ENCODE data around the gene CNPY4. TPM values are rescaled to one million over a fixed set of nuclear protein-coding genes. Genes with fewer than 3 reads are reported as not detected.

The CNPY4 gene
- total and polyA plus RNA-seq, 2 donors = 19.0 to 27.9 TPM

GRCh38 chr7:100079024-100079560, 40.3 kb upstream of the CNPY4 start:
- no peak overlapping the region for H3K4me3 ChIP-seq (ENCODE audit: low read length in 2 of 2)
- 97% methylated on average over 7 of the region's 7 CpGs for WGBS
- H3K36me3 ChIP-seq (ENCODE audit: control insufficient read depth in 2 of 2, insufficient read depth in 2 of 2, low read length in 1 of 2) = peaks cover 30 to 53% of the 10 kb centered on the region in 2 donors
- H3K9me3 ChIP-seq (ENCODE audit: control insufficient read depth in 2 of 2, insufficient read depth in 1 of 2, low read length in 1 of 2) = peaks cover 0 to 2% of the 10 kb centered on the region in 2 donors
- peaks cover 11 to 19% of the 10 kb centered on the region in 2 donors for H3K4me1 ChIP-seq (ENCODE audit: control insufficient read depth in 2 of 2, insufficient read depth in 2 of 2, low read length in 2 of 2)
- no peak overlapping the region for H3K27ac ChIP-seq (ENCODE audit: low read depth in 1 of 2, low read length in 1 of 2)
- DNase-seq (ENCODE audit: low read depth in 6 of 9, low spot score in 9 of 9) = no peak
- H3K27me3 ChIP-seq (ENCODE audit: control insufficient read depth in 2 of 2, insufficient read depth in 1 of 2, low read length in 1 of 2) = peaks cover 4 to 23% of the 10 kb centered on the region in 2 donors

GRCh38 chr7:100080907-100081534, 38.4 kb upstream of the CNPY4 start:
- no peak for DNase-seq (ENCODE audit: low read depth in 6 of 9, low spot score in 9 of 9)
- Histone ChIP-seq H3K4me3 (ENCODE audit: low read length in 2 of 2) (peak overlapping the region; percentile 81 to 98), H3K27ac (ENCODE audit: low read depth in 1 of 2, low read length in 1 of 2) (peak overlapping the region; percentile 64 to 86), H3K27me3 (ENCODE audit: control insufficient read depth in 2 of 2, insufficient read depth in 1 of 2, low read length in 1 of 2) (peaks cover 7 to 34% of the 10 kb centered on the region in 2 donors), H3K36me3 (ENCODE audit: control insufficient read depth in 2 of 2, insufficient read depth in 2 of 2, low read length in 1 of 2) (peaks cover 12 to 34% of the 10 kb centered on the region in 2 donors), H3K4me1 (ENCODE audit: control insufficient read depth in 2 of 2, insufficient read depth in 2 of 2, low read length in 2 of 2) (peaks cover 11 to 19% of the 10 kb centered on the region in 2 donors), H3K9me3 (ENCODE audit: control insufficient read depth in 2 of 2, insufficient read depth in 1 of 2, low read length in 1 of 2) (no peaks in the 10 kb centered on the region)
- WGBS = 1% methylated on average over 34 of the region's 34 CpGs

DNA sequence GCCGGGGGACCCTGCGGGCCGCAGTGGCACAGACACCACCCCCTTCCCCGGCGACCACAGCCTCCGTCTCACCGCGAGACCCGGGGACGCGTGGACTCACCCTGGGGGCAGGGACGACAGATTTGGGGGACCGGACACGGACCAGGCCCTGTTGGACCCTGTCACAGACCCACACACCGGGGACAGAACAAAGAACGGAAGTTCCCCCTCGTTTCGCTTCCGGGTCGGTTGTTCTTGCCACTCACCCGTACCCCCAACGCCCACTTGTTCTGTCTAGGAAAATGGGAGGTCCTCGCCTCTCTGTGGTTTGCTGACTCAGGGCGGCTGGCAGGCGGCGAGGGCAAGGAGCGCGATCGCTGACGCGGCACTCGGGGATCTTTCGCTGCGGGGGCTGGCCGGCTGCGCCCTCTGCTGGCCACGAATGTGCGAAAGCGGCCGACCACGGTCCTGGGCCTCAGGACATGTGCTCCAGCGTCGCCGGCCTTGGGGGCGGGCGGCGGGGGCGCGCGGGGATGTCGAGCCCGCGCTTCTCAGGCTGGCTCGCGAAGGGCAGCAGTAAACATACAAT, 37.8 kb upstream of the CNPY4 start, which contains the start of gene ZNF3:
Gene ZNF3, minus strand, starts transcription at position 189 of the 568 bp plus-strand sequence. CDS start 4,366 bp downstream, outside the sequence.
- Histone ChIP-seq H3K9me3 (ENCODE audit: control insufficient read depth in 2 of 2, insufficient read depth in 1 of 2, low read length in 1 of 2) (no peaks in the 10 kb centered on the region), H3K27ac (ENCODE audit: low read depth in 1 of 2, low read length in 1 of 2) (peak within 1 kb of the TSS; percentile 64 to 86), H3K36me3 (ENCODE audit: control insufficient read depth in 2 of 2, insufficient read depth in 2 of 2, low read length in 1 of 2) (peaks cover 8 to 28% of the 10 kb centered on the region in 2 donors), H3K27me3 (ENCODE audit: control insufficient read depth in 2 of 2, insufficient read depth in 1 of 2, low read length in 1 of 2) (peaks cover 7 to 34% of the 10 kb centered on the region in 2 donors), H3K4me1 (ENCODE audit: control insufficient read depth in 2 of 2, insufficient read depth in 2 of 2, low read length in 2 of 2) (peaks cover 11 to 19% of the 10 kb centered on the region in 2 donors), H3K4me3 (ENCODE audit: low read length in 2 of 2) (peak within 1 kb of the TSS; percentile 81 to 98)
- DNase-seq (ENCODE audit: low read depth in 6 of 9, low spot score in 9 of 9) = peak; percentile 94 to 99 (median 96)
- under 1% methylated on average over 55 of the region's 55 CpGs for WGBS

GRCh38 chr7:100082978-100083377, 36.5 kb upstream of the CNPY4 start:
- H3K4me3 ChIP-seq (ENCODE audit: low read length in 2 of 2) = no peak overlapping the region
- no peak overlapping the region for H3K27ac ChIP-seq (ENCODE audit: low read depth in 1 of 2, low read length in 1 of 2)
- peaks cover 12 to 19% of the 10 kb centered on the region in 2 donors for H3K4me1 ChIP-seq (ENCODE audit: control insufficient read depth in 2 of 2, insufficient read depth in 2 of 2, low read length in 2 of 2)
- H3K36me3 ChIP-seq (ENCODE audit: control insufficient read depth in 2 of 2, insufficient read depth in 2 of 2, low read length in 1 of 2) = peaks cover 0 to 16% of the 10 kb centered on the region in 2 donors
- H3K27me3 ChIP-seq (ENCODE audit: control insufficient read depth in 2 of 2, insufficient read depth in 1 of 2, low read length in 1 of 2) = peaks cover 7 to 34% of the 10 kb centered on the region in 2 donors
- DNase-seq (ENCODE audit: low read depth in 6 of 9, low spot score in 9 of 9) = no peak
- no peaks in the 10 kb centered on the region for H3K9me3 ChIP-seq (ENCODE audit: control insufficient read depth in 2 of 2, insufficient read depth in 1 of 2, low read length in 1 of 2)
- 73% methylated on average over 4 of the region's 4 CpGs for WGBS

DNA sequence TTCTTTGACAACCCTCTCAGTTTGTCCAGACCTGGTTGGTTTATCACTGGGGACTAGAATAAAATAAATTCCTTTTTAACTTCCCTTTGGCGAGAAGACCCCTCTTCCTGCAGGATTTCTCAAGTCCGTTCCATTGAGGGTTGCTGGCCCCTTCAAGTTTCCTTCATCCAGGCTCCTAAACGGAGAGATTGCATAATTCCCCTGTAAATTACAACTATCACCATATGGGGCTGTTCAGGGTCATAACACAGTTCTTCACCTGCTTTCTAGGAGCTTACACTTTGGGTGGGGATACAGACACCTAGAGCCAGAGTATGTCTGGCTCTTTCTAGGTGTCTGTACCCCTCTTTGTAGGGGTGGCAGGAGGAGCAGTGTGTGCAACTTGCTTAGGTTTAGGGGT, 33.9 kb upstream of the CNPY4 start:
- Histone ChIP-seq H3K27me3 (ENCODE audit: control insufficient read depth in 2 of 2, insufficient read depth in 1 of 2, low read length in 1 of 2) (peaks cover 7 to 34% of the 10 kb centered on the region in 2 donors), H3K4me3 (ENCODE audit: low read length in 2 of 2) (no peak overlapping the region), H3K4me1 (ENCODE audit: control insufficient read depth in 2 of 2, insufficient read depth in 2 of 2, low read length in 2 of 2) (peaks cover 20 to 29% of the 10 kb centered on the region in 2 donors), H3K9me3 (ENCODE audit: control insufficient read depth in 2 of 2, insufficient read depth in 1 of 2, low read length in 1 of 2) (peaks cover 0 to 4% of the 10 kb centered on the region in 2 donors), H3K27ac (ENCODE audit: low read depth in 1 of 2, low read length in 1 of 2) (no peak overlapping the region), H3K36me3 (ENCODE audit: control insufficient read depth in 2 of 2, insufficient read depth in 2 of 2, low read length in 1 of 2) (peaks cover 2 to 3% of the 10 kb centered on the region in 2 donors)
- DNase-seq (ENCODE audit: low read depth in 6 of 9, low spot score in 9 of 9) = no peak
- 90% methylated on average over 3 of the region's 3 CpGs for WGBS

DNA sequence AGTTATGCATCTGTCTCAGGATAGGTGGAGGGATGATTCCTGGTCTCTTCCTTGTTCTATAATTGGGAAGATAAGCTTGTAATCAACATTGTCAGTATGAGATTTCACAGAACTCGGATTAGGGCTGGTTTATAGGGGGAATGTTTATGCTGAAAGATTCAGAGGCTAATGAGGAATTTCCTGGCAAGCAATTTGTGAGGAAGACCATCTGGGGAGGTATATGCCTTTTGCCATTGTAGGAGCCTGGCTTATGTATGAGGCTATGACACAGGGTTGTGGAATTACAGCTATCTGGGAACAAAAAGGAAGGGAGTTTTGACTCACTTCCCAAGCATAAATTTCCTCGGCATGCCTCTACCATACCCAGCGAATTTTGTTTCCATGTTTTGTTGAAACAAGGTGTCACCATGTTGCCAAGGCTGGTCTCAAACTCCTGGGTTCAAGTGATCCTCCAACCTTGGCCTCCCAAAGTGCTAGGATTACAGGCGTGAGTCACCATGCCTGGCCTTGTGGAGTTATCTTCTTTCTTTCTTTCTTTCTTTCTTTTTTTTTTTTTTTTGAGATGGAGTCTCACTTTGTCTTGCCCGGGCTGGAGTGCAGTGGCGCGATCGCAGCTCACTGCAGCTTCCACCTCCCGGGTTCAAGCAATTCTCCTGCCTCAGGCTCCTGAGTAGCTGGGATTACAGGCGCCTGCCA, 32.2 kb upstream of the CNPY4 start:
- H3K9me3 ChIP-seq (ENCODE audit: control insufficient read depth in 2 of 2, insufficient read depth in 1 of 2, low read length in 1 of 2) = peaks cover 0 to 4% of the 10 kb centered on the region in 2 donors
- no peak overlapping the region for H3K27ac ChIP-seq (ENCODE audit: low read depth in 1 of 2, low read length in 1 of 2)
- peaks cover 5 to 30% of the 10 kb centered on the region in 2 donors for H3K27me3 ChIP-seq (ENCODE audit: control insufficient read depth in 2 of 2, insufficient read depth in 1 of 2, low read length in 1 of 2)
- H3K36me3 ChIP-seq (ENCODE audit: control insufficient read depth in 2 of 2, insufficient read depth in 2 of 2, low read length in 1 of 2) = peaks cover 19 to 20% of the 10 kb centered on the region in 2 donors
- no peak for DNase-seq (ENCODE audit: low read depth in 6 of 9, low spot score in 9 of 9)
- peaks cover 14 to 24% of the 10 kb centered on the region in 2 donors for H3K4me1 ChIP-seq (ENCODE audit: control insufficient read depth in 2 of 2, insufficient read depth in 2 of 2, low read length in 2 of 2)
- H3K4me3 ChIP-seq (ENCODE audit: low read length in 2 of 2) = no peak overlapping the region
- 98% methylated on average over 10 of the region's 10 CpGs for WGBS

GRCh38 chr7:100088095-100088620, 31.3 kb upstream of the CNPY4 start:
- Histone ChIP-seq H3K36me3 (ENCODE audit: control insufficient read depth in 2 of 2, insufficient read depth in 2 of 2, low read length in 1 of 2) (peaks cover 28 to 29% of the 10 kb centered on the region in 2 donors), H3K27me3 (ENCODE audit: control insufficient read depth in 2 of 2, insufficient read depth in 1 of 2, low read length in 1 of 2) (peaks cover 5 to 20% of the 10 kb centered on the region in 2 donors), H3K4me1 (ENCODE audit: control insufficient read depth in 2 of 2, insufficient read depth in 2 of 2, low read length in 2 of 2) (peaks cover 14 to 17% of the 10 kb centered on the region in 2 donors), H3K4me3 (ENCODE audit: low read length in 2 of 2) (peak overlapping the region; percentile 90 to 99), H3K9me3 (ENCODE audit: control insufficient read depth in 2 of 2, insufficient read depth in 1 of 2, low read length in 1 of 2) (peaks cover 0 to 4% of the 10 kb centered on the region in 2 donors), H3K27ac (ENCODE audit: low read depth in 1 of 2, low read length in 1 of 2) (peak overlapping the region; percentile 61 to 93)
- DNase-seq (ENCODE audit: low read depth in 6 of 9, low spot score in 9 of 9) = no peak
- WGBS = 86% methylated on average over 11 of the region's 11 CpGs

GRCh38 chr7:100088621-100089457, 30.6 kb upstream of the CNPY4 start, which contains the start of gene COPS6:
TSS of gene COPS6 (plus strand) at chr7:100088969. CDS start at chr7:100088991, 22 bp downstream.
- Histone ChIP-seq H3K36me3 (ENCODE audit: control insufficient read depth in 2 of 2, insufficient read depth in 2 of 2, low read length in 1 of 2) (peaks cover 35 to 36% of the 10 kb centered on the region in 2 donors), H3K9me3 (ENCODE audit: control insufficient read depth in 2 of 2, insufficient read depth in 1 of 2, low read length in 1 of 2) (peaks cover 0 to 4% of the 10 kb centered on the region in 2 donors), H3K4me1 (ENCODE audit: control insufficient read depth in 2 of 2, insufficient read depth in 2 of 2, low read length in 2 of 2) (peaks cover 14 to 17% of the 10 kb centered on the region in 2 donors), H3K27me3 (ENCODE audit: control insufficient read depth in 2 of 2, insufficient read depth in 1 of 2, low read length in 1 of 2) (peaks cover 3 to 13% of the 10 kb centered on the region in 2 donors), H3K27ac (ENCODE audit: low read depth in 1 of 2, low read length in 1 of 2) (peak within 1 kb of the TSS; percentile 84 to 93), H3K4me3 (ENCODE audit: low read length in 2 of 2) (peak within 1 kb of the TSS; percentile 90 to 99)
- DNase-seq (ENCODE audit: low read depth in 6 of 9, low spot score in 9 of 9) = peak in 7 of 9 donors; percentile 54 to 90 (median 75)
- WGBS = under 1% methylated on average over 68 of the region's 68 CpGs
